Muscle layer of colon (tissue), 2 donors: Measurements from ENCODE around the gene MSS51.

Experiments used
- H3K27ac ChIP-seq: one replicate; pipeline ENCODE4 v1.7.0; 2013; ENCODE audit warnings: low read depth, mild to moderate bottlenecking, low read length, moderate library complexity
- H3K27me3 ChIP-seq, 2 donors: one replicate each; pipeline ENCODE4 v1.7.0; 2013; ENCODE audit warnings: low read length in 2 of 2, mild to moderate bottlenecking in 2 of 2; ENCODE audit not compliant: insufficient read depth in 2 of 2, control insufficient read depth in 1 of 2
- H3K36me3 ChIP-seq: one replicate; pipeline ENCODE4 v1.7.0; 2013; ENCODE audit warnings: mild to moderate bottlenecking, low read length; ENCODE audit not compliant: insufficient read depth
- H3K4me1 ChIP-seq: one replicate; pipeline ENCODE4 v1.7.0; 2013; ENCODE audit warnings: mild to moderate bottlenecking, low read length; ENCODE audit not compliant: insufficient read depth
- H3K4me3 ChIP-seq, 2 donors: one replicate each; pipeline ENCODE4 v1.7.0; 2013; ENCODE audit warnings: low read length in 2 of 2, low read depth in 1 of 2, mild to moderate bottlenecking in 1 of 2, moderate library complexity in 1 of 2
- H3K9ac ChIP-seq: one replicate; pipeline ENCODE4 v1.7.0; 2013; ENCODE audit warnings: low read length
- H3K9me3 ChIP-seq: one replicate; pipeline ENCODE4 v1.7.0; 2013; ENCODE audit warnings: mild to moderate bottlenecking, low read length
- donor health status: abdominal sarcoma.
- donor health status: Adenocarcinoma of cecum.

MSS51 gene

GRCh38 chr10:73413528-73414229 lies 19.7 kb downstream of the MSS51 start, which contains the start of gene ANXA7:
Gene ANXA7 (minus strand): TSS chr10:73414058. CDS start chr10:73400856, 13,202 bp downstream.
- peaks cover 11% of the 10 kb centered on the region for H3K4me1 ChIP-seq
- peak within 1 kb of the TSS; percentile 88 for H3K27ac ChIP-seq
- no peaks in the 10 kb centered on the region for H3K27me3 ChIP-seq
- H3K9ac ChIP-seq: peak within 1 kb of the TSS; percentile 76
- H3K4me3 ChIP-seq: peak within 1 kb of the TSS; percentile 86 to 94
- H3K9me3 ChIP-seq: no peaks in the 10 kb centered on the region
- no peaks in the 10 kb centered on the region for H3K36me3 ChIP-seq

GRCh38 chr10:73413108-73413527 lies 20.2 kb downstream of the MSS51 start:
- no peaks in the 10 kb centered on the region for H3K9me3 ChIP-seq
- peaks cover 11% of the 10 kb centered on the region for H3K4me1 ChIP-seq
- H3K27me3 ChIP-seq: no peaks in the 10 kb centered on the region
- H3K9ac ChIP-seq: peak overlapping the region; percentile 41
- H3K4me3 ChIP-seq: peak overlapping the region; percentile 86 to 94
- no peaks in the 10 kb centered on the region for H3K36me3 ChIP-seq
- peak overlapping the region; percentile 88 for H3K27ac ChIP-seq

- Histone ChIP-seq H3K4me3 (no peak overlapping the region), H3K9me3 (no peaks in the 10 kb centered on the region), H3K36me3 (no peaks in the 10 kb centered on the region), H3K4me1 (peaks cover 11% of the 10 kb centered on the region), H3K27ac (no peak overlapping the region), H3K9ac (no peak overlapping the region), H3K27me3 (no peaks in the 10 kb centered on the region)
Observed at GRCh38 chr10:73410897-73411296, 22.5 kb downstream of the MSS51 start.

GRCh38 chr10:73408978-73409521 lies 24.3 kb downstream of the MSS51 start:
- Histone ChIP-seq H3K27ac (no peak overlapping the region), H3K27me3 (no peaks in the 10 kb centered on the region), H3K4me1 (peaks cover 5% of the 10 kb centered on the region), H3K4me3 (no peak overlapping the region), H3K36me3 (no peaks in the 10 kb centered on the region), H3K9me3 (no peaks in the 10 kb centered on the region), H3K9ac (no peak overlapping the region)

GRCh38 chr10:73408061-73408460 lies 25.3 kb downstream of the MSS51 start:
- no peaks in the 10 kb centered on the region for H3K27me3 ChIP-seq
- no peaks in the 10 kb centered on the region for H3K9me3 ChIP-seq
- peaks cover 11% of the 10 kb centered on the region for H3K4me1 ChIP-seq
- H3K36me3 ChIP-seq: no peaks in the 10 kb centered on the region
- H3K27ac ChIP-seq: no peak overlapping the region
- no peak overlapping the region for H3K9ac ChIP-seq
- H3K4me3 ChIP-seq: no peak overlapping the region

GRCh38 chr10:73407495-73407894 lies 25.9 kb downstream of the MSS51 start:
- no peak overlapping the region for H3K9ac ChIP-seq
- peaks cover 6% of the 10 kb centered on the region for H3K4me1 ChIP-seq

GRCh38 chr10:73406846-73407245 lies 26.5 kb downstream of the MSS51 start:
- no peak overlapping the region for H3K9ac ChIP-seq
- H3K27me3 ChIP-seq: no peaks in the 10 kb centered on the region
- peaks cover 6% of the 10 kb centered on the region for H3K4me1 ChIP-seq
- no peaks in the 10 kb centered on the region for H3K36me3 ChIP-seq
- no peak overlapping the region for H3K4me3 ChIP-seq
- H3K27ac ChIP-seq: no peak overlapping the region
- no peaks in the 10 kb centered on the region for H3K9me3 ChIP-seq

More at GRCh38 chr10:73407495-73407894, 25.9 kb downstream of the MSS51 start:
- no peak overlapping the region for H3K4me3 ChIP-seq
- H3K36me3 ChIP-seq: no peaks in the 10 kb centered on the region
- H3K27me3 ChIP-seq: no peaks in the 10 kb centered on the region
- no peaks in the 10 kb centered on the region for H3K9me3 ChIP-seq
- H3K27ac ChIP-seq: no peak overlapping the region

- H3K4me1 ChIP-seq: peaks cover 6% of the 10 kb centered on the region
Observed at GRCh38 chr10:73405556-73405955, 27.8 kb downstream of the MSS51 start.

GRCh38 chr10:73404690-73405089 lies 28.7 kb downstream of the MSS51 start:
- Histone ChIP-seq H3K4me3 (no peak overlapping the region), H3K9ac (no peak overlapping the region), H3K4me1 (peaks cover 6% of the 10 kb centered on the region), H3K36me3 (no peaks in the 10 kb centered on the region), H3K27me3 (no peaks in the 10 kb centered on the region), H3K27ac (no peak overlapping the region), H3K9me3 (no peaks in the 10 kb centered on the region)

More at GRCh38 chr10:73405556-73405955, 27.8 kb downstream of the MSS51 start:
- Histone ChIP-seq H3K27ac (no peak overlapping the region), H3K4me3 (no peak overlapping the region), H3K9ac (no peak overlapping the region), H3K9me3 (no peaks in the 10 kb centered on the region), H3K36me3 (no peaks in the 10 kb centered on the region), H3K27me3 (no peaks in the 10 kb centered on the region)

- Histone ChIP-seq H3K36me3 (peaks cover 21% of the 10 kb centered on the region), H3K4me3 (no peak overlapping the region), H3K9me3 (no peaks in the 10 kb centered on the region), H3K27me3 (no peaks in the 10 kb centered on the region), H3K4me1 (peaks cover 6% of the 10 kb centered on the region), H3K9ac (no peak overlapping the region), H3K27ac (no peak overlapping the region)
Observed at GRCh38 chr10:73401636-73402035, 31.7 kb downstream of the MSS51 start.

GRCh38 chr10:73399063-73399462 lies 34.3 kb downstream of the MSS51 start:
- Histone ChIP-seq H3K4me3 (no peak overlapping the region), H3K36me3 (peaks cover 33% of the 10 kb centered on the region), H3K27ac (no peak overlapping the region)

GRCh38 chr10:73398024-73398423 lies 35.3 kb downstream of the MSS51 start:
- H3K27me3 ChIP-seq: no peaks in the 10 kb centered on the region
- no peak overlapping the region for H3K4me3 ChIP-seq
- H3K27ac ChIP-seq: no peak overlapping the region
- no peak overlapping the region for H3K9ac ChIP-seq
- H3K36me3 ChIP-seq: peaks cover 33% of the 10 kb centered on the region
- H3K4me1 ChIP-seq: no peaks in the 10 kb centered on the region
- no peaks in the 10 kb centered on the region for H3K9me3 ChIP-seq

More at GRCh38 chr10:73399063-73399462, 34.3 kb downstream of the MSS51 start:
- Histone ChIP-seq H3K27me3 (no peaks in the 10 kb centered on the region), H3K4me1 (peaks cover 6% of the 10 kb centered on the region), H3K9me3 (no peaks in the 10 kb centered on the region), H3K9ac (no peak overlapping the region)
